Measurements from ENCODE around the gene MMP2.

MMP2 gene

GRCh38 chr16:55474821-55475220 is 4.2 kb upstream of the MMP2 start:
- H3K4me3 ChIP-seq (replicated peaks; ENCODE audit: low read depth, low read length), result no peak overlapping the region
- no peak for TF ChIP-seq CTCF (IDR thresholded peaks at IDR 0.05; ENCODE audit: low read depth, low read length, missing control alignments)

GRCh38 chr16:55475919-55476318 is 3.1 kb upstream of the MMP2 start:
- no peak for TF ChIP-seq CTCF (IDR thresholded peaks at IDR 0.05; ENCODE audit: low read depth, low read length, missing control alignments)
- DNase-seq (ENCODE audit: extremely low read depth, low read depth), result no peak
- H3K4me3 ChIP-seq (replicated peaks; ENCODE audit: low read depth, low read length), result no peak overlapping the region

More at GRCh38 chr16:55474821-55475220, 4.2 kb upstream of the MMP2 start:
- no peak for DNase-seq (ENCODE audit: extremely low read depth, low read depth)

- TF ChIP-seq CTCF (IDR thresholded peaks at IDR 0.05; ENCODE audit: low read depth, low read length, missing control alignments), result no peak
- DNase-seq (ENCODE audit: extremely low read depth, low read depth), result no peak
- no peak overlapping the region for H3K4me3 ChIP-seq (replicated peaks; ENCODE audit: low read depth, low read length)
Observed at GRCh38 chr16:55476625-55477533, 2.1 kb upstream of the MMP2 start.

- TF ChIP-seq CTCF (IDR thresholded peaks at IDR 0.05; ENCODE audit: low read depth, low read length, missing control alignments), result no peak
- no peak for DNase-seq (ENCODE audit: extremely low read depth, low read depth)
- H3K4me3 ChIP-seq (replicated peaks; ENCODE audit: low read depth, low read length), result no peak overlapping the region
Observed at GRCh38 chr16:55477736-55478135, 1.3 kb upstream of the MMP2 start.

GRCh38 chr16:55479430-55480140 is 587 bp downstream of the MMP2 start:
- H3K4me3 ChIP-seq (replicated peaks; ENCODE audit: low read depth, low read length), result peak overlapping the region; percentile 90
- DNase-seq (ENCODE audit: extremely low read depth, low read depth), result no peak
- no peak for TF ChIP-seq CTCF (IDR thresholded peaks at IDR 0.05; ENCODE audit: low read depth, low read length, missing control alignments)

- peak overlapping the region; percentile 90 for H3K4me3 ChIP-seq (replicated peaks; ENCODE audit: low read depth, low read length)
- no peak for DNase-seq (ENCODE audit: extremely low read depth, low read depth)
- TF ChIP-seq CTCF (IDR thresholded peaks at IDR 0.05; ENCODE audit: low read depth, low read length, missing control alignments), result no peak
Observed at GRCh38 chr16:55480228-55480655, 1.2 kb downstream of the MMP2 start.
